ENCODE data around the gene PRPSAP1.

The PRPSAP1 gene

GRCh38 chr17:76277300-76278267 lies 76.1 kb downstream of the PRPSAP1 start:
- H3K4me3 ChIP-seq (ENCODE audit: low read depth, low read length), result no peak overlapping the region

DNA sequence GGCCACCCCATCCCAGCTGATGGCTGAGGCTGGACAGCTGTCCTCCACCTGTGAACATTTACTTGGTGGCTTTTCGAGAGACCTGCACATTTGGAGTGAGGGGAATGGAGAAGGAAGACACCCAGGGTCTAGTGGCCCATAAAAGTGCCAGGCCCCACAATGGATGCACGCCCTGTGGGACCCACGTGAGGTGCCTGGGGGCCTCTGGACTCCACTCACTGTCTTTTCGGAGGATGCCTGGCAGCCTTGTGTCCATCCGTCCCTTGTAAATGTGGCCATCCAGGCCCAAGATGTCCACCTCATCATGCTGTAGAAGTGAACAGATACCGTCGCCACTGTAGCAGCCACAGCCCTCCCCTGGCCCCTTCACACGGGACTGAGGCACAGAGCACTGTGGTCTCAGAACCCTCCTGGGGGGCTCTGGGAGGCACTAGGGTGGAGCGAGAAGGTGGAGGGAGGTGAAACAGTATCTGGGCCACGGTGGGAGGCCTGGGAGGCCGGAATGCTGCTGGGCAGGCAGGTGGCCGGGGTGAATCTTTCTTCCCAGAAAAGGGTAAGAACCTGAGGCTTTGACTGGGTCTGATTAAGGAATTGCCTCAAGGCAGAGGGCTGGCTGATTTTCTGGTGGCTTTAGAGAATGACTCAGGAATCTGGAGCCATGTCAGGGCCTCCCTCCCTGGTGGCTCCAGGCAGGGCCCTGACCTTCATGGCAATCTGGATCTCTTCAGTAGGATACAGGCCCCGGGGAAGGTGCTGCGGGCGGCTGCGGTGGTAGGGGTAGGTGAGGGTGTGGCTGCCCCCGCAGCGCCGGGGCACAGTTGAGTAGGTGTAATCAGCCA lies 77.0 kb downstream of the PRPSAP1 start:
- TF ChIP-seq, protein P1, sequence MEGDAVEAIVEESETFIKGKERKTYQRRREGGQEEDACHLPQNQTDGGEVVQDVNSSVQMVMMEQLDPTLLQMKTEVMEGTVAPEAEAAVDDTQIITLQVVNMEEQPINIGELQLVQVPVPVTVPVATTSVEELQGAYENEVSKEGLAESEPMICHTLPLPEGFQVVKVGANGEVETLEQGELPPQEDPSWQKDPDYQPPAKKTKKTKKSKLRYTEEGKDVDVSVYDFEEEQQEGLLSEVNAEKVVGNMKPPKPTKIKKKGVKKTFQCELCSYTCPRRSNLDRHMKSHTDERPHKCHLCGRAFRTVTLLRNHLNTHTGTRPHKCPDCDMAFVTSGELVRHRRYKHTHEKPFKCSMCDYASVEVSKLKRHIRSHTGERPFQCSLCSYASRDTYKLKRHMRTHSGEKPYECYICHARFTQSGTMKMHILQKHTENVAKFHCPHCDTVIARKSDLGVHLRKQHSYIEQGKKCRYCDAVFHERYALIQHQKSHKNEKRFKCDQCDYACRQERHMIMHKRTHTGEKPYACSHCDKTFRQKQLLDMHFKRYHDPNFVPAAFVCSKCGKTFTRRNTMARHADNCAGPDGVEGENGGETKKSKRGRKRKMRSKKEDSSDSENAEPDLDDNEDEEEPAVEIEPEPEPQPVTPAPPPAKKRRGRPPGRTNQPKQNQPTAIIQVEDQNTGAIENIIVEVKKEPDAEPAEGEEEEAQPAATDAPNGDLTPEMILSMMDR (IDR thresholded peaks at IDR 0.05; ENCODE audit: borderline replicate concordance, insufficient read depth, low read depth, low read length), result no peak
- H3K4me3 ChIP-seq (ENCODE audit: low read depth, low read length), result no peak overlapping the region

More at GRCh38 chr17:76277300-76278267, 76.1 kb downstream of the PRPSAP1 start:
- TF ChIP-seq, protein P1 (IDR thresholded peaks at IDR 0.05; ENCODE audit: borderline replicate concordance, insufficient read depth, low read depth, low read length), result no peak

DNA sequence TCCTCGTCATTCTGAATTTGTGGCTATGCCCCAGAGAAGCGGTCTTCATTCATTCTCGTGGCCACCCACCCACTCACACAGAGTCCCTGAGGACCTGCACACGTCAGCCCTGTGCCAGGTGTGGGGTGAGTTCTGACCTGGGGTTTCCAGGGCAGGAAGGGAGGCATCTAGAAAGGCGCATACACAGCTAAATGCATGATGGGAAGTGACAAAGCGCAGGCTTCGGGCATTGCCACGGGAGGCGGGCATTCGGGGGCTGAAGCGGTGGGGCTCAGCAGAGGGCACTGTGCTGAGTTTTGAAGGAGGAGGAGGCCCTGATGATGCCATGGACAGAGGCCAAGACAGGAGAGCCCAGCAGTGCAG lies 77.7 kb downstream of the PRPSAP1 start:
- H3K4me3 ChIP-seq (ENCODE audit: low read depth, low read length), result no peak overlapping the region
- TF ChIP-seq, protein P1 (IDR thresholded peaks at IDR 0.05; ENCODE audit: borderline replicate concordance, insufficient read depth, low read depth, low read length), result no peak

GRCh38 chr17:76275382-76276068 lies 78.2 kb downstream of the PRPSAP1 start:
- TF ChIP-seq, protein P1 (IDR thresholded peaks at IDR 0.05; ENCODE audit: borderline replicate concordance, insufficient read depth, low read depth, low read length), result no peak
- no peak overlapping the region for H3K4me3 ChIP-seq (ENCODE audit: low read depth, low read length)

DNA sequence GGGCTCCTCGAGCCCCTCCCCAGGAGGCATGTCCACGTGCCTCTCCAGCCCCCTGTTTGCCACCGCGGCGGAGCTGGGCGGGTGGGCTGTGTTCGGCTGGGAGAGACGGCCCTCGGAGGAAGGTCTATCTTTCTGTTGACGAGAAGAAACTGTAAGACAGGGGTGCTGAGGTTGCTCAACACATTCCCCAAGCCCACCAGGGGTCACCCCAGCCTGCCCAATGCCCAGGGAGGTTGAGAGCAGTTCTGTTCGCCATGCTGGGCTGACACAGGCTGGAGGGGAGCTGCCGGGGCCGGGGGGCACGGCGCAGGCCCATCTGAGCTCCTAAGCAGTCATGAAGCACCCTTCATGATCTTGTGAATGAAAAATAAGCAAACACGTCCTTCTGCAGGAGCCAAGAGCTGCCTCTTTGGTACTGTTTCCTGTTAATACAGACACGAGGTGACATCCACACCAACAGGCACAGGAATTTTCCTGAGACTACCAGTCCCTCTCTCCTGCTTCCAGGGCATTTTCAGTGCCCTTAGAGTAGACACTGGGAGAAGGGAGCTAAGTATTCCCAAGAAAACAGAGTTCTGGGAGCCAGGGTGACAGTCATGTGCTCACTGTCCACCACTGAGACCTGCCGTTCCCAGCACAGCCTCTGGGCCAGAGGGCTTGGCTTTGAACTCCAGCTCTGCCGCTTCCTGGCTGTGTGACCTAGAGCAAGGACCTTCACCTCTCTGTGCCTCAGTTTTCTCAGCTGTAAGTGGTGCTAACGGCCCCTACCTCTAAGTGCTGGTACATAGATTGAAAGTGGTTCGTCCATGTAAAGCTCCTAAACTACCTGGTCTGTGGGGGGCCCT lies 79.4 kb downstream of the PRPSAP1 start:
- no peak overlapping the region for H3K4me3 ChIP-seq (ENCODE audit: low read depth, low read length)
- TF ChIP-seq, protein P1 (IDR thresholded peaks at IDR 0.05; ENCODE audit: borderline replicate concordance, insufficient read depth, low read depth, low read length), result 0 out of 2 replicates have a peak, but pooled peaks have one; percentile 5

All from GM12875 (cell line).